NCI-H748 (cell line): ENCODE measurements around the gene ARR3.
A peak's percentile ranks its signal among the peaks of the same experiment; 100 is the strongest.
"Not testable (repeated sequence)": the region's sequence is repeated elsewhere in the genome, so short reads cannot be mapped to it uniquely, and the experiment has no call there.

Experiments
- DNase-seq: peaks from one replicate; lab custom pipeline; 2025; ENCODE audit not compliant: unreplicated experiment; lab: John Stamatoyannopoulos, UW

The ARR3 gene

GRCh38 chrX:70268034-70268433 lies at the start of gene ARR3:
ARR3 (plus strand) TSS chrX:70268334; CDS start chrX:70269386, 1,052 bp downstream.
- no peak for DNase-seq

GRCh38 chrX:70219938-70220764 lies 48.0 kb upstream of the ARR3 start:
- peak; percentile 97 for DNase-seq

- DNase-seq, result no peak
Observed at GRCh38 chrX:70226048-70226447, 42.1 kb upstream of the ARR3 start.

- no peak for DNase-seq
Observed at GRCh38 chrX:70226687-70227086, 41.4 kb upstream of the ARR3 start.

- DNase-seq, result no peak
Observed at GRCh38 chrX:70231666-70232065, 36.5 kb upstream of the ARR3 start.

- no peak for DNase-seq
Observed at GRCh38 chrX:70234355-70234754, 33.8 kb upstream of the ARR3 start, which contains the start of gene AWAT1. AWAT1 (plus strand) TSS chrX:70234655; CDS start chrX:70234696, 41 bp downstream.

GRCh38 chrX:70240751-70241150 lies 27.4 kb upstream of the ARR3 start:
- no peak for DNase-seq

GRCh38 chrX:70241501-70241900 lies 26.6 kb upstream of the ARR3 start:
- DNase-seq, result no peak

- not testable (repeated sequence) for DNase-seq
Observed at GRCh38 chrX:70243601-70244000, 24.5 kb upstream of the ARR3 start.

- DNase-seq, result no peak
Observed at GRCh38 chrX:70244881-70245280, 23.3 kb upstream of the ARR3 start.

GRCh38 chrX:70247252-70247651 lies 20.9 kb upstream of the ARR3 start:
- no peak for DNase-seq

GRCh38 chrX:70252491-70252890 lies 15.6 kb upstream of the ARR3 start:
- DNase-seq, result no peak

- DNase-seq, result no peak
Observed at GRCh38 chrX:70253377-70254062, 14.6 kb upstream of the ARR3 start.

- DNase-seq, result no peak
Observed at GRCh38 chrX:70254063-70254400, 14.1 kb upstream of the ARR3 start.

- DNase-seq, result no peak
Observed at GRCh38 chrX:70254909-70255308, 13.2 kb upstream of the ARR3 start.

- DNase-seq, result no peak
Observed at GRCh38 chrX:70255452-70255851, 12.7 kb upstream of the ARR3 start.

GRCh38 chrX:70257423-70258288 lies 10.5 kb upstream of the ARR3 start:
- no peak for DNase-seq

GRCh38 chrX:70260104-70260503 lies 8.0 kb upstream of the ARR3 start, which contains the start of gene P2RY4:
P2RY4 (minus strand) TSS chrX:70260204; CDS start chrX:70259624, 580 bp downstream.
- DNase-seq, result no peak

GRCh38 chrX:70262952-70263567 lies 5.1 kb upstream of the ARR3 start:
- DNase-seq, result peak; percentile 76

- no peak for DNase-seq
Observed at GRCh38 chrX:70264784-70265183, 3.4 kb upstream of the ARR3 start.

- DNase-seq, result not testable (repeated sequence)
Observed at GRCh38 chrX:70274029-70274428, 5.9 kb downstream of the ARR3 start.
